Measurements from ENCODE around the gene FOXE3. TPM values are rescaled to one million over a fixed set of nuclear protein-coding genes. Genes with fewer than 3 reads are reported as not detected.
A peak's percentile ranks its signal among the peaks of the same experiment; 100 is the strongest.

FOXE3 gene
- total RNA-seq, 1 donor from 2014 or later: not detected

DNA sequence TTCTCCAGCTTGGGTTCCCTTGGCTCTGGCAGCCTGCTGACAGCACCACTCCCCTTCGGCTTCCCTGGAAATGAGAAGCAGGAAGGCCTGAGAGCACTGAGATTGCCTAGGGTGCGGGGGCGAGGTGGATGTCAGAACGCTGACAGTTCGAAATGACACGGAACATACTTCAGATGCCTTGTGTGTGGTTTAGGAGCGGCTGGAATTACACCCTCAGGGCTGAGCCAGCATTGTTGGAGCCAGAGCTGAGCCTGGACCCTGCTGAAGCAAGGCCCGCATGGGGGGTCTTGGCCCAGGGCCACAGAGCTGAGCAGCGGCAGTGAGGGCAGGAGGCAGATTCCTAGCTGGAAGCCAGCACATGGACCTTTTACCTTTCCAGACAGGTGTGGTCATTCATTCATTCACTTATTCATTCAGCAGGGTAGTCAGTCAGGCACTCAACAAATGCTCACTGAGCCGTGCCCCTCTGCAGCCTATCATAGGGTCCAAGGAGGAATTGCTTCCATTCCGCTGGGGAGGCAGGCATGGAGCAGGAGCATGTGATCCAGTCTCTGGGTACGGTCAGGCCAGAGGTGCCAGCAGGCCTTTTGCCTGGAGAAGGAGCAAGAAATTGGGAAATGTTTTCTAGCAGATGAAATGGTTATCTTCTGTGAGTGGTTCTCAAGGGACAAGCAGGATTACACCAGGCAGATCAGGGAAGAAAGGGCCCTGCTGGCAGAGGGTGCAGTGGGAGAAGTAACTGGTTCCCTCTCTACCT is 6.6 kb upstream of the FOXE3 start:
- H3K4me1 ChIP-seq: no peaks in the 10 kb centered on the region
- H3K27me3 ChIP-seq: no peaks in the 10 kb centered on the region
- TF ChIP-seq, protein P1, sequence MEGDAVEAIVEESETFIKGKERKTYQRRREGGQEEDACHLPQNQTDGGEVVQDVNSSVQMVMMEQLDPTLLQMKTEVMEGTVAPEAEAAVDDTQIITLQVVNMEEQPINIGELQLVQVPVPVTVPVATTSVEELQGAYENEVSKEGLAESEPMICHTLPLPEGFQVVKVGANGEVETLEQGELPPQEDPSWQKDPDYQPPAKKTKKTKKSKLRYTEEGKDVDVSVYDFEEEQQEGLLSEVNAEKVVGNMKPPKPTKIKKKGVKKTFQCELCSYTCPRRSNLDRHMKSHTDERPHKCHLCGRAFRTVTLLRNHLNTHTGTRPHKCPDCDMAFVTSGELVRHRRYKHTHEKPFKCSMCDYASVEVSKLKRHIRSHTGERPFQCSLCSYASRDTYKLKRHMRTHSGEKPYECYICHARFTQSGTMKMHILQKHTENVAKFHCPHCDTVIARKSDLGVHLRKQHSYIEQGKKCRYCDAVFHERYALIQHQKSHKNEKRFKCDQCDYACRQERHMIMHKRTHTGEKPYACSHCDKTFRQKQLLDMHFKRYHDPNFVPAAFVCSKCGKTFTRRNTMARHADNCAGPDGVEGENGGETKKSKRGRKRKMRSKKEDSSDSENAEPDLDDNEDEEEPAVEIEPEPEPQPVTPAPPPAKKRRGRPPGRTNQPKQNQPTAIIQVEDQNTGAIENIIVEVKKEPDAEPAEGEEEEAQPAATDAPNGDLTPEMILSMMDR (IDR thresholded peaks at IDR 0.05): no peak
- no peak overlapping the region for H3K4me3 ChIP-seq
- H3K9me3 ChIP-seq: no peaks in the 10 kb centered on the region
- no peak for DNase-seq
- ATAC-seq: peak; percentile 17
- no peaks in the 10 kb centered on the region for H3K36me3 ChIP-seq
- H3K27ac ChIP-seq: no peak overlapping the region
- intact Hi-C loops (cut with DNase I): no loop called here

DNA sequence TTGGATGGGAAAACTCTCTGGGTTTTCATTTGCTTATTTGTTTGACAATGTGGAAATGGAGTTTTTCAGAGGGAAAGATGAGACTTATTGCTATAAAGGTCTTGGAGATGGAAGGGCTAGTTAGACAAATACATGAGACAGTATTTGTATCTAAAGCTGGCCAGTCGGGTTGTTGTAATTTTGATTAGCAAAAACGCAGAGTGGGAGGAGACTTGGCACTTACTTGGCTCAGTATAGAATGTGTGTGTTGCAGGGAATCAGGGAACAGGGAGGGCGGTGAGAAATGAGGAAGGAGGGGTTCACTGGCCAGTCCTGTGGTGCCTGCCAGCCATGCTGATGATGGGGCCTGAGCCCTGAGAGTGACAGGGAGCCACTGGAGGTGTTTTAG is 6.0 kb upstream of the FOXE3 start:
- no peak for DNase-seq
- Histone ChIP-seq H3K9me3 (no peaks in the 10 kb centered on the region), H3K27ac (no peak overlapping the region), H3K4me3 (no peak overlapping the region), H3K4me1 (no peaks in the 10 kb centered on the region), H3K27me3 (peaks cover 1% of the 10 kb centered on the region), H3K36me3 (no peaks in the 10 kb centered on the region)
- intact Hi-C loops (cut with DNase I): no loop called here
- ATAC-seq: no peak
- TF ChIP-seq, protein P1 (IDR thresholded peaks at IDR 0.05): no peak

DNA sequence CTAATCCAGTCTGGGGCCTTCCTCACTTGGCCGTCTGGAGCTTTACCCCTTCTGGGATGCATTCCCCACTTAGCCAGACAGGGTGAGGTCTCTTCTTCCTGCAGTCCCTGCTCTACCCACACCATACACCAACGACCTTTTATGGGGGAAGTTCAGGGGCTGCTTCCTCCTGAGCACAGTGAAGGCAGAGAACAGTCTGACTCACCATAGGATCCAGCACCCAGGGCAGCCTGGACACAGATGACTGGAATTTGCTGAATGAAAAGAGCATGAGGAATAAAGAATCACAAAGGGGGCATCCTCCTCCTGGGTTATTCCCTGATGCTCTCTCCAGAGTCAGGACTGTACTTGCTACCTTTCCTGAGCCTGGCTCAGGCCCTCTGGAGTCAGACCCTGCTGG is 4.6 kb upstream of the FOXE3 start:
- intact Hi-C loops (cut with DNase I): no loop called here
- TF ChIP-seq, protein P1 (IDR thresholded peaks at IDR 0.05): no peak
- Histone ChIP-seq H3K9me3 (no peaks in the 10 kb centered on the region), H3K36me3 (no peaks in the 10 kb centered on the region), H3K27me3 (peaks cover 12% of the 10 kb centered on the region), H3K27ac (no peak overlapping the region), H3K4me3 (no peak overlapping the region), H3K4me1 (no peaks in the 10 kb centered on the region)
- ATAC-seq: peak; percentile 28
- no peak for DNase-seq

DNA sequence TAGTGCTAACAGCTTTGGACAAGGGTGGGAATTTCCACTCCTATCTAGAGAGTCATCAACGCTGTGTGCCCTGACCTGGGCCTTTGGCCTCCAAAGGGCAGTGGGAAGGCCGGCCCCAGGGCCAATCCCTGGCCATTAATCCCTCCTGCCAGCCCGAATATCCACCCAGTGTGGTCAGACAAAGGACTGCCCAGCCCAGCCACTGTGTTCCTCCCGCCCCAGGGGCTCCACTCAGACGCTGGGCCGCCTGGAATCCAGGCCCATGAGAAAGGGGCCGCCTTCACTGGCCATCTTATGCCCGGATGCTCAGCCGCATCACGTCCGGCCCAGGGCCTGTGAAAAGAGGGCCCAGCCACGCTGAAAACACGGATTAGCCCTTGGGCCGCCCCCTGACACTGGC is 3.6 kb upstream of the FOXE3 start:
- no peaks in the 10 kb centered on the region for H3K9me3 ChIP-seq
- H3K27me3 ChIP-seq: peaks cover 16% of the 10 kb centered on the region
- H3K4me1 ChIP-seq: no peaks in the 10 kb centered on the region
- H3K4me3 ChIP-seq: no peak overlapping the region
- ATAC-seq (no peak), DNase-seq (no peak)
- TF ChIP-seq, protein P1 (IDR thresholded peaks at IDR 0.05): no peak
- no peak overlapping the region for H3K27ac ChIP-seq
- H3K36me3 ChIP-seq: no peaks in the 10 kb centered on the region
- intact Hi-C loops (cut with DNase I): no loop called here

DNA sequence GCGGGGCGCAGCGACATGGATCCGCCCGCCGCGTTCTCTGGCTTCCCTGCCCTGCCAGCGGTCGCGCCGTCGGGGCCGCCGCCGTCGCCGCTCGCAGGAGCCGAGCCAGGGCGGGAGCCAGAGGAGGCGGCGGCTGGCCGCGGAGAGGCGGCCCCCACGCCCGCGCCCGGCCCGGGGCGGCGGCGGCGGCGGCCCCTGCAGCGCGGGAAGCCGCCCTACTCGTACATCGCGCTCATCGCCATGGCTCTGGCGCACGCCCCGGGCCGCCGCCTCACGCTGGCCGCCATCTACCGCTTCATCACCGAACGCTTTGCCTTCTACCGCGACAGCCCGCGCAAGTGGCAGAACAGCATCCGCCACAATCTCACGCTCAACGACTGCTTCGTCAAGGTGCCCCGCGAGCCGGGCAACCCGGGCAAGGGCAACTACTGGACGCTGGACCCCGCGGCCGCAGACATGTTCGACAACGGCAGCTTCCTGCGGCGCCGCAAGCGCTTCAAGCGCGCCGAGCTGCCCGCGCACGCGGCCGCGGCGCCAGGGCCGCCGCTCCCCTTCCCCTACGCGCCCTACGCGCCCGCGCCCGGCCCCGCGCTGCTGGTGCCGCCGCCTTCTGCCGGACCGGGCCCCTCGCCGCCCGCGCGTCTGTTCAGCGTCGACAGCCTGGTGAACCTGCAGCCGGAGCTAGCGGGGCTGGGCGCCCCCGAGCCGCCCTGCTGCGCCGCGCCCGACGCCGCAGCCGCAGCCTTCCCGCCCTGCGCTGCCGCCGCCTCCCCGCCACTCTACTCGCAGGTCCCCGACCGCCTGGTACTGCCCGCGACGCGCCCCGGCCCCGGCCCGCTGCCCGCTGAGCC is 459 bp downstream of the FOXE3 start:
- intact Hi-C loops (cut with DNase I): no loop called here
- no peak for ATAC-seq

More for the DNA sequence above, 459 bp downstream of the FOXE3 start:
- H3K4me1 ChIP-seq: no peaks in the 10 kb centered on the region
- H3K9me3 ChIP-seq: no peaks in the 10 kb centered on the region
- no peak for DNase-seq
- peaks cover 30% of the 10 kb centered on the region for H3K27me3 ChIP-seq
- H3K27ac ChIP-seq: no peak overlapping the region
- no peaks in the 10 kb centered on the region for H3K36me3 ChIP-seq
- no peak overlapping the region for H3K4me3 ChIP-seq
- TF ChIP-seq, protein P1 (IDR thresholded peaks at IDR 0.05): no peak
